Mesenteric fat pad (tissue), 1 donor: Measurements from ENCODE around the gene ATP9B. TPM values are rescaled to one million over a fixed set of nuclear protein-coding genes. Genes with fewer than 3 reads are reported as not detected.
"Not testable (repeated sequence)": the region's sequence is repeated elsewhere in the genome, so short reads cannot be mapped to it uniquely, and the experiment has no call there.

Experiments used
- DNase-seq: peaks from one replicate; pipeline ENCODE4 v3.0.0-alpha.2; 2020; ENCODE audit warnings: low spot score
- total RNA-seq: library from RNA; stranded (reverse); fragmentation: NEBNext Ultra II Directional; extraction: Animal tissue kit (Norgen Biotek cat#: 25700); gene quantifications from one replicate; pipeline ENCODE4 v1.2.1, GENCODE V29; 2021
- donor health status: DM: yes; HTN: yes; CAD: no.

The ATP9B gene
- total RNA-seq, 1 donor from 2014 or later = 28.3 TPM

DNA sequence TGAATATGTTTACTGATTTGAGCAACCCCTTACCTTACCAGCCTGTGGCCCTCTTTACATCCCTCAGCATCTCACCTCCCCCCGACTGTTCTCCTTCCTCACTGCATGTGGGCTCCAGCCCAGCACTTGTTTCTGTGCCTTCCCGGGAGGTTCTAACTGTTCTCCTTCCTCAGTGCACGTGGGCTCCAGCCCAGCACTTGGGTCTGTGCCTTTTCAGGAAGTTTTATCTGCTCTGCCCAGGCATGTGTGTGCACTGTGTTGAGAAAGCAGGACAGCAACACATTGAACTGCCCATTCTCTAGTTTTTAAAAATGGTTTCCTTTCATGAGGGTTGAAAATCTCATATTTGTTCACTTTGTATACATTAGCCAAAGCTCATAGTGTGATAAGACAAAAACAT, 158.4 kb downstream of the ATP9B start:
- no peak for DNase-seq

DNA sequence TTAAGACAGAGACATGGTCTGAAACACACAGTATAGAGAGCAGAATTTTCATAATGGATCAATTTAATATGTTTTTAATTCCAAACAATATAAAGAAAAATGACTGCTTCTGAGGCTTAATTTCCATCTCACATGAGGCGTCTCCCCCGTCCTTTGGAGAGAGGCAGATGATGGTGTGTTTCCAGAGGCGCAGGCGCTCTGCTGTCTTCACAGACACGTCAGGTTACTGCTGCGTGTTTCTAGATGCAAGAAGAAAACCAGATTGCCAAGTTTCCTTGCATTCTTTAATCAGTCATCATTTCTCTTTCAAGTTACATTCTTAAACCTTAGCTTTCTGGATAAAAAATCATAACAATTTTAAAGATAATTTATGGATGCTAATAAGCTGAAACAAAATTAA, 160.2 kb downstream of the ATP9B start:
- DNase-seq = no peak

DNA sequence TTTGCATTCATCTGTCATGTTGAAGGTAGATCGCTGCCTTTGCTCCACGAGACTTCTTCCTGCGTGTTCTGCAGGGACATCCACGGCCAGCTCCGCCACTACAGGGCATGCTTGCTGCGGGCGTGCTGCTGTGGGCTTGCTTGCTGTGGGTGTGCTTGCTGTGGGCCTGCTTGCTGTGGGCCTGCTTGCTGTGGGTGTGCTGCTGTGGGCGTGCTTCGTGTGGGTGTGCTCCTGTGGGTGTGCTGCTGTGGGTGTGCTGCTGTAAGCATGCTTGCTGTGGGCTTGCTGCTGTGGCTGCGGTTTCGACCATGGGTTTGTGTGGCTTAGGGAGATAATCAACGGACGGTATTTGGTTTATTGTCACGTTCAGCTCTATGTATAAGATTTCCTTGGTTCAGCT, 165.2 kb downstream of the ATP9B start:
- no peak for DNase-seq

DNA sequence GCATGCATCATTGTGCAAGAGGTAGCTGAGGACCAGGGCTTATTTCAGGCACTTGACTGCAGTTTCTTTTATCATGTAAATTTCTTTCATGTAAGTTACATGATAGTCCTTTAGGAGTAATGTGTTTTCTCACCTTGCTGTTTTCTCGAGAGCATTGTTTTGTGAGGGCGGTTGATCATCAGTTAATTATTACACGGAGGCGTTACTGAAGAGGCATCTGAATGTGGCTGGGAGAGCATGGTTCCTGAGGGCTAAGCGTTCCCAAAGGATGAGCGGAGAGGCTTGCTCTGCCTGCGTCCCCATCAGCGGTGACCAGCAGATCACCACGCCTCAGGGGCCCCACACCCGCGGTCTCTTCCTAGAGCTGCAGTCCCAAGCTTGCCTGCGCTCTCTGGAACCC, 170.4 kb downstream of the ATP9B start:
- DNase-seq = no peak

DNA sequence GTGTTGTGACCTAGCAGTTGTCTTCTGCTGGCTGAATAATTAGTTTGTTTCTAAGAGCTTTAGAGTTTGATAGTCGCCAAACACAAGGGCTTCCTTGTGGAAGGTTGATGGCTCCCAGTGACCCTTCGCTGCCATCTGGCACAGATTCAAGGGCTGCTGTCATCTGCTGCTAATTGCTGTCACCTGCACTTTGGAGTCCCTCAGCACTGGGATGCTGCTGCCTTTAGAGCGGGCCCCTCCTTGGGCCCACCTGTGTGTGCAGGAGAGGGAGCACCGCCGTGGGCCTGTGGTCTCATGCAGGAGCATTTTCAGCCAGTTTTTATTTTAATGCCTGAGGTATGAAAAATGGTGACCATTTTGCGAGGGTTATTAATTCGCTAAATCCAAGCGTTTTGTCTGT, 172.6 kb downstream of the ATP9B start:
- DNase-seq = no peak

DNA sequence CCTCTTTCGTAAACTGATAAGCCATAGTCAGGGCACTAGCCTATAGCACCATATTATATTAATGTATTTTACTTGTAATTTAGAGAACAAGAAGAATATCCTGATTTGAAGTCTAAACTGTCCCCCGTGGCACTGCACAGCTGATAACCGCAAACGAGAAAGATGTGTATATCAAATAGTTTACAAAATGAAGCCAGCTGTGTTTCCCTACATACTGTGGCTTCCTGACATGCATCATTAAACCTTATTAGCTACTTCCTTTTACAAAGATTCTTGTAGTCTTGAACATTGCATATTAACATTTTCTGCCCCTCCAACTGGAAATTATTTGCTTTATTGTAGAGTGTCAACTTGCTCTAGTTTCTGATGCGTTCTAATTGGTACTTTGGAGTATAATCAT, 173.1 kb downstream of the ATP9B start:
- no peak for DNase-seq

DNA sequence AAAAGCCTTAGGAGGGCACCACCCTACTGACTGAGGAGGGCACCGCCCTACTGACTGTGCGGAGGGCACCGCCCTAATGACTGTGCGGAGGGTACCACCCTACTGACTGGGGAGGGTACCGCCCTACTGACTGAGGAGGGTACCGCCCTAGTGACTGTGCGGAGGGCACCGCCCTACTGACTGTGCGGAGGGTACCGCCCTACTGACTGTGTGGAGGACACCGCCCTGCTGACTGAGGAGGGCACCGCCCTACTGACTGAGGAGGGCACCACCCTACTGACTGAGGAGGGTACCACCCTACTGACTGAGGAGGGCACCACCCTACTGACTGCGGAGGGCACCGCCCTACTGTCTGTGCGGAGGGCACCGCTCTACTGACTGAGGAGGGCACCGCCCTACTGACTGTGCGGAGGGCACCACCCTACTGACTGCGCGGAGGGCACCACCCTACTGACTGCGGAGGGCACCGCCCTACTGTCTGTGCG, 176.4 kb downstream of the ATP9B start:
- DNase-seq = no peak

DNA sequence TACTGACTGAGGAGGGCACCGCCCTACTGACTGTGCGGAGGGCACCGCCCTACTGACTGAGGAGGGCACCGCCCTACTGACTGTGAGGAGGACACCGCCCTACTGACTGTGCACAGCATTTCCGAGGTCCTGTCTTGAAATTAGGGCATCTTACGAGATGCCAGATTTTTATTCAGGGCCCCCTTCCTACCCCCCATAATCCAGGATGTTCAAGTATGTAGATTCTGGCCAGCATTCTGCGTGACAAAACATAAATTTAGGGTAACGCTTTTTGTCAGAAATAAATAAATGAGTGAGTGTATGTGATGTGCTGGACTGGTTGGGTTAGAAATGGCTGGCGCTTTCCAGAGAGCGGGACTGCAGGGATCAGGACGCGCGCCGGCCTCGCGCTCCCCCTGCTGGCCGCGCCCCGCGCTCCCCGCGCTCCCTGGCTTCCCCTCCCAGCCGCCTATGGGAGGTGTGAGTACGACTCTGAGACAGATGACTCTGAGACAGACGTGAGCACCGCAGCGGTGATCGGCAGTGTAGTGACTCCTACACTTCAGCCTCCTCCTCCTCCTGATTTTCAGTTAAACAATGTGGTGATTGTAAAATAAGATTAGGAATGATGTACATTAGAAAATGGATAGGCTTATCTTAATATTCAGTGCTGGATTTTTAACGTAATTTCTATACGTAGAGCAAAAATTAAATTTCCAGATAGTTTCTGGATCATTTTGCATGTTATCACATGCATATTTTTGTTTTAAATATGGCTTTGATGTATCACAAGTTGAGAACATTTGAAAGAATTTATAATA, 177.3 kb downstream of the ATP9B start:
- DNase-seq = no peak

DNA sequence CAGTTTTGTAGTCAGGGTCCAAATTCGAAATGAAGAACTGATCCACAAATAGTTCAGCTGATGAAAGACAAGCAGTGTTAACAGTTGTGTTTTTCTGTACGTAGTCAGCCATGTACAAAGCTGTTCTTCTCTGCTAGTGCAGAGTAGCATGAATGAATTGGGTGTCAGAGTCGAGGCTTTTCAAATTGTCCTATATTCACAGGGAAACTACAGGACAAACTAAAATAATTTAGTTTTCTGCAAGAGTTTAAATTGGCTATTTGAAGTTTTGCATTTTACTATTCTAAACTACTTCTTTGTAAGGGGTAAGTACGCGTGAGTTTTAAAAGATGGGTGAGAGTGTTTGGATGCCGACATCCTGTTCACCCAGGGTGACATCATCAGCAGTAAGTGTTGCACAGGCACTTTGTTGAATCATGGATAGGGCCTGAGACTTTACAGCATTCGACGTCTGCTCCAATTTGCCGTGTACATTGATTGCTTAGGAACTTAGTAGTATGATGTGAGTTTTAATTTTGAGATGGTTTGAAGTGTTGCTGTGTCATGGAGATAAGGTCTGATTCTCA, 179.4 kb downstream of the ATP9B start:
- no peak for DNase-seq

DNA sequence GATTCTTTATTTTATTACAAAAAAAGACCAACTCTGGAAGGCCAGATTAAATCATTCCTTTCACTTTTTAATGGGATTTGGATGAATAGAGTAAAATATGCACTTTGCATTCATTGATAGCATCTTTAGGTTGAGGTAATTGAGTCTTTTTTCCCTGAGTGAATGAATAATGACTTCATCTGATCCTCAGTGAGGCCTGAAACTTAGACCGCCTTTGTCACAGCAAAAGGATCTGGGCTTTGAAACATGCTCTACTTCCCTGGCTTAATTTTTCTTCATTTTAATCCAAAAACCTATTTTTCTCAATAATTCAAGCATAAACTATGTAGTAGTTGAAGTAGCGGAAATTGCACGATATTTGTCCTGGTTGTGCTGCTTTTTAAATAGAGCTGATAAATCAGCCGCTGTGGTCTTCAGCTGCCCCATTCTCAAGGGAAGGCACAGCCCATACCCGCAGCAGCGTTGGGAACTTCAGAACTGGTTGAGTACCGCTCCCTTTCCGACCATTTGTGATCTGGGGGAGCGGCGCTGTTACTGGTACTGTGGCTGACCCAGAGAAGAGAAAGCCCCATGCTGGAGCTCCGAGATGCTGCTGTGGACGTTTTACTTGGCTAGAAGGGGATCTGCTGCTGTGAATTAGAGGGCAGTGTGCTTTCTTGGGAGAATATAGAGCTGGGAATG, 181.2 kb downstream of the ATP9B start:
- no peak for DNase-seq

DNA sequence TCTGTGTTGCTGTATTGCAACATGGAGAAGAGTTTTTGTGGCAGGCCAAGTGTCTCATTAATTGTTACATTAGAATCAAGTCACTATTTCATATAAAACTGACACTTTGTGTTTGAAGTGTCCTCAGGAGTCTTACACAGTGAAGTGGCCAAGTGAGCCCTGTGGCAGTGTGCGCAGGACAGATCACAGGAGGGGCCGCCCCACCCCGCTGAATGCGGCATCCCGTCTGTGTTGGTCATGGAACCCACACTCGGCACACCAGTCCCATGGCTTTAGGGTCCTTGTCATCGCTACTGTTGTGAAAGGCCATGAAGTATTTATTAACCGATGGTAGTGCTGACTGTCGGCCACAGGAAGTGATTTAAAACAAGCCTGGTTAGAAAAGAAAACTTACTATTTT, 181.8 kb downstream of the ATP9B start:
- no peak for DNase-seq

DNA sequence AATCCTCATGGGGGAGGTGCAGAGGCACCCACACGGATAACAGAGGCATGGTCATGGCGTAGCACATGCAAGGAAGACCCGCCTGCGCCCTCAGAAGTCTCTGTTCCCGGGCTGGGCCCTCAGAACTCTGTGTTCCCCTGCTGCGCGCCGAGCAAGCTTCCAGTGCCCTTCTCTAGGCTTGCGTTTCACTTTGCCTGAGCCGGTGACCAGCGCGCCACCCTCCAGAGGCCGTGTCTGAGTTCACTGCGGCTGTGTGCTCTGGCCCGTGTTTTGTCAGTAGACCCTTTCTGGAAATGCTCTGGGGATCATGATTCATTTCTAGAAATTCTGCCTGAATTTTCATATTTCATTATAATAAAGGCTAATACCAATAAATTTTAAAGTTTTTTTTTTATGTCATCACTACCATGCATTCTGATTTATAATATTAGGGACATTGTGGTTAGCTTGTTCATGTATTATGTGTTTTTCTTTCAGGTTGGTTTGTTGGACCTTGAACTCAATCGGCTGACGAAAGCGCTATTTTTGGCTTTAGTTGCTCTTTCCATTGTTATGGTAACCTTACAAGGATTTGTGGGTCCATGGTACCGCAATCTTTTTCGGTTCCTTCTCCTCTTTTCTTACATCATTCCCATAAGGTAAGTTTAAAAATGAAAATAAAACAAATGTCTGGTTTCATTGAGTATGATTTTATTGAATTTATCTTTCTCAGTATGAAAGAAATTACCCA, 183.9 kb downstream of the ATP9B start:
- DNase-seq = no peak

DNA sequence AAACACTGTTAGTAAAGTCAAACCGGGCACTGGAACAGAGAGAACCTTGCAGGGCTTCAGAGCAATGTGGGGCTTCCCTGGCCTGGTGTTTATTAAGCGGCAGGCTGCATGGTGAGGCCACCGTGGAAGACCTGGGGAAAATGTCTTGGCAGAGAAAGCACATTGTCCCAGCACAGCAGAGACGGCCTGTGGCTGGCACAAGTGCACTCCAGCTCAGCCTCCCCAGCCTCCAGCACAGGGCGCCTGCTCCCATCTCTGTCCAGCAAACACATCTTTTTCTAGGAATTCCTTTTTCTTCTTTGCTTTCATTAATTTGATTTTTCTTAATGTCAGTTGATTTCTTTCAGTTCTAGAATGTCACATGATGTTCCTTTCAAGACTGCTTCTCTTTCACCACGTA, 188.3 kb downstream of the ATP9B start:
- no peak for DNase-seq

DNA sequence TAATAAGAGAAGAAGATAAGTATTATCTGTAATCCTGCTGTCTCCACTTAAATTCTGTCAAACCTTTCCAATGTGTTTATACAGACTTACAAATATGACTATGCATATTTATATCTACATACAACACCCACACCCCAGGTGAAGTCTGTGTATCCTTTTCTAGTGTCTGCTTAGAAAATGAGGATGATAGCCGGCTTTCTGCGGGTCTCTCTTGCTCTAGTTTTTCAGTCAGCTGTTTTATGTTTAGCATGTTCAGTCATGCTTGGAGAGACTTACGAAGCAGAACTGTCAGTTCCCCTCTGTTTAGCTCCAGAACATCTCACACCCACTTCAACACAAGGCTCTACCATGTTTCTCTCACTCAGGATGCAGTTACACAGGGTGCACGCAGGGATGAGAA, 189.3 kb downstream of the ATP9B start:
- no peak for DNase-seq

DNA sequence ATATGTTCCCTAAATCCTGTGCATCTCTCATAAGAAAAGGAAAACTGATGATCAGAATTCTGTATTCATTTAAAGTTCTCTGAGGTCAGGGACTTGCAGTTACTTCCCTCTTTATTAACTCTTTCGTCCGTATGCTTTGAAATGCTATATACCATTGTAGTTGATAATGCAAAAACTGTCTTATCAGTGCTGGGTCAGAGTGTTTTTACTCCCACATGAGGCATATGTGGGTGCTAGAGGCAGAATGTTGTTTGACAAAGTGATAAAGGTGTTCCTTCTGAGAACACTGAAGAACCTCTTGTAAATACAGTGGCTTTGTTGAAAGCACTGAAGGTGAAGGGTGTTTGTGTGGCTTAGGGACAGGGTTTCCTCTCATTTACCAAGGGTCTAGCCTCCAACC, 190.0 kb downstream of the ATP9B start:
- DNase-seq = no peak

DNA sequence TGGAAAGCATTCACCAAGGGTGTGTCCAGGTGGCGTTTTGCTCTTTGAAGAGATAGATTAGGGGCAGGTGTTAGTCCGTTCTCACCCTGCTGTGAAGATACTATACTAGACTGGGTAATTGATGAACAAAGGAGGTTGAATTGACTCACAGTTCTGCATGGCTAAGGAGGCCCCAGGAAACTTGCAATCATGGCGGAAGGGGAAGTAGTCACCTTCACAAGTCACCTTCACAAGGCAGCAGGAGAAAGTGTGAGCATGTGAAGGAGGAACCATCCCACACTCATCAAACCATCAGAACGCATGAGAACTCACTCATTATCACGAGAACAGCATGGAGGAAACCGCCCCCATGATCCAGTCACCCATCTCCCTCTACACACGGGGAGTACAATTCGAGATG, 190.8 kb downstream of the ATP9B start:
- DNase-seq = no peak

DNA sequence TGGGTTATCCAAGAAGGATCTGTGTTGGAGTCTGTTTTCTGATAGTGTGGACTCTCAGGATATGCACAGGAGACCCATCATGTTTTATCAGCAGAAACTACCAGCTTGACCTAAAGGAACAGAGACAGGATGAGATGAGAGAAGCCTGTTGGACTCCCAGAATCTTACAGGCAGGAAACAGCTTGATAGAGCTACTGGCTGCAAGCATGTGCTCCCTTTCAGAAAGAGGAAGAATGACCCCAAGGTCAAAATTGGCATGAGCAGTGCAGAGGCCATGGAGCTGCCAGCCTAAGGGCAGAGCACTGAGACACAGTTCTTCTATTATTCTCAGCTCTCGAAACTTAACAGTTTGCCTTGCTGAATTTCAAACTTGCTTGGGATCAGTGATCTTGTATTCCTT, 191.3 kb downstream of the ATP9B start:
- DNase-seq = no peak

DNA sequence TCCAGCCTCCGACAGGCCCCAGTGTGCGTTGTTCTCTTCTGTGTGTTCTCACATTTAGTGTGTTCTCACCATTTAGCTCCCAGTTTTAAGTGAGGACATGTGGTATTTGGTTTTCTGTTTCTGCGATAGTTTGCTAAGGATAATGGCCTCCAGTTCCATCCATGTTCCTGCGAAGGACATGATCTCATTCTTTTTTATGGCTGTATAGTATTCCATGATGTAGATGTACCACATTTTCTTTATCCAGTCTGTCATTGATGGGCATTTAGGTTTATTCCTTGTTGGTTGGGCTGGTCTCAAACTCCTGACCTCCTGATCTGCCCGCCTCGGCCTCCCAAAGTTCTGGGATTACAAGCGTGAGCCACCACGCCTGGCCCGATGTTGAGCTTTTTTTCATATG, 195.9 kb downstream of the ATP9B start:
- not testable (repeated sequence) for DNase-seq

DNA sequence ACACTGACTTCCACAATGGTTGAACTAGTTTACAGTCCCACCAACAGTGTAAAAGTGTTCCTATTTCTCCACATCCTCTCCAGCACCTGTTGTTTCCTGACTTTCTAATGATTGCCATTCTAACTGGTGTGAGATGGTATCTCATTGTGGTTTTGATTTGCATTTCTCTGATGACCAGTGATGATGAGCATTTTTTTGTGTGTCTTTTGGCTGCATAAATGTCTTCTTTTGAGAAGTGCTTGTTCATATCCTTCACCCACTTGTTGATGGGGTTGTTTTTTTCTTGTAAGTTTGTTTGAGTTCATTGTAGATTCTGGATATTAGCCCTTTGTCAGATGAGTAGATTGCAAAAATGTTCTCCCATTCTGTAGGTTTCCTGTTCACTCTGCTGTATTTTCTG, 202.6 kb downstream of the ATP9B start:
- not testable (repeated sequence) for DNase-seq

DNA sequence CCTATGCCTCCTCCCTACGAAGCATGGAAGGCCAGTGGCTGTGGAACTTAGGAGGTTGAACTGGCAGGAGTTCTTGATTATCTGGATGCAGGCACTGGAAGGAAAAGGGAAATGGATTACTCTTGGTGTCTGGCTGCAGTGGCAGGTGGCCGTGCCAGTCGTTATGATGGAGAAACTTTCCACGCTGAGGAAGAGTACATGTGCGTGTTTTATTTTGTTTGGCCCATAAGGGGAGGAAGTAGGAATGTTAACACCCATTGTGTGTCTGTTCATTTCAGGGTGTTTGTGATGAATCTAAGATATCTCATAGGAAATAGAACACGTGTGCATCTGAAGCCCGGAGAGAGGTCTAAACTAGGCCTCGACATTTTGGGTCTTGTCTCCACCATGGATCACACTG, 203.7 kb downstream of the ATP9B start:
- DNase-seq = no peak

DNA sequence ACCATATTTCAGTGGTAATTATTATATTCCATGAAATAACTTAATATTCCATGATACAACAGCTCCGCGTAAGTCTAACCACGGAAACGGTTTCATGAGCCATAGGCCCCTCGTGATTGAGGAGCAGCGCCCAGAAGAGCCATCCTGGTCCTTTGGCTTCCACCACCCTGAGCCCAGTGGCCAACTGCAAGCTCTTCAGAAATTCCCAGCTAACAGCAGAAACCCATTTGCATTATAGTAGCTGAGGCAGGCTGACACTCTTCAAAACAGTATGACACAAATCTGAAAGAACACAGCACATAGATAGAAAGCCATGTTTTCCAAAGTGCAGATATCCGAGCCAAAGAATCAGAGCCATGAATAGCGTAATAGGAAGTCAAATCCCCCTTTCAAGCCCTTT, 205.6 kb downstream of the ATP9B start:
- DNase-seq = no peak

DNA sequence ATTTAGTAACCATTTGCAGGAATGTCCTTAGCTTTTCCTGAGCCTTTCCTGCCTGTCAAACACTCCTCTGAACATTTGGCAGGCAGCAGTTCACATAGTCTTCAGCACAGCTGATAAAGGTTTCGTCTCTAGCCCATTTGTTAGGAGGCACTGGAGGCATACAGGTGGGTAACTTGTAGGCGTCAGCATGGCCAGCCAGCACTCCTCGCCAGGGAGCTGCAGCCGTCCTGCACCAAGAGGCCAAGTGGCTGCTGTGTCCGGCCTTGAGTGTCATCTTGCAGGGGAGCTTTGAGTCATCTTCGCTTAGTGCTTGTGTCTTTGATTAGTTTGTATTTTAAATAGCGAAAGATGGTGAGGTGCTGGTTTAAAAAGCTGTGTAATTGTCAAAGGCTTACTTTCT, 206.3 kb downstream of the ATP9B start:
- no peak for DNase-seq
